BE2C (cell line): Measurements from ENCODE around the gene TRDMT1.

Experiments used
- DNase-seq: peaks from one replicate; pipeline ENCODE4 v3.0.0-alpha.2; 2020
- H3K27me3 ChIP-seq: fragments of 250-450 bp; sonication (Bioruptor Pico); 2 replicates; pipeline ENCODE4 v1.5.1; 2020; ENCODE audit warnings: mild to moderate bottlenecking
- H3K36me3 ChIP-seq: fragments of 250-450 bp; sonication (Bioruptor Pico); 2 replicates; pipeline ENCODE4 v1.5.1; 2020; ENCODE audit warnings: mild to moderate bottlenecking
- H3K4me1 ChIP-seq: fragments of 250-450 bp; sonication (Bioruptor Pico); 2 replicates; pipeline ENCODE4 v1.5.1; 2020
- H3K4me3 ChIP-seq: 2 replicates; pipeline ENCODE4 v1.5.1; 2011; ENCODE audit warnings: low read depth, low read length
- H3K9me3 ChIP-seq: fragments of 250-450 bp; sonication (Bioruptor Pico); 2 replicates; pipeline ENCODE4 v1.5.1; 2020
- TF ChIP-seq, protein P1 (sequence below): IDR thresholded peaks from 2 replicates; pipeline ENCODE4 v1.5.1; 2012; ENCODE audit warnings: mild to moderate bottlenecking, low read depth, low read length

TRDMT1 gene

DNA sequence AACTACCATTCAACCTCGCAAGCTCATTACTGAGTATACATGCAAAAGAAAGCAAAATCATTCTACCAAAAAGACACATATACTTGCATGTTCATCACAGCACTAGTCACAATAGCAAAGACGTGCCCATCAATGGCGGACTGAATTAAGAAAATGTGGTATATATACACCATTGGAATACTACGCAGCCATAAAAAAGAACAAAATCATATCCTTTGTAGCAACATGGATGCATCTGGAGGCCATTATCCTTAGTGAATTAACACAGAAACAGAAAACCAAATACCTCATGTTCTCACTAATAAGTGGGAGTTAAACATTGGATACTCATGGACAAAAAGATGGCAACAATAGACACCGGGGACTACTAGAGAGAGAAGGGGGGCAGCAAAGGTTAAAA lies 6.4 kb downstream of the TRDMT1 start:
- DNase-seq: no peak
- no peak overlapping the region for H3K4me3 ChIP-seq
- H3K9me3 ChIP-seq: 0 out of 2 replicates have a peak, but pooled peaks cover 2% of the 10 kb centered on the region
- H3K27me3 ChIP-seq: no peaks in the 10 kb centered on the region
- H3K4me1 ChIP-seq: no peaks in the 10 kb centered on the region
- TF ChIP-seq, protein P1, sequence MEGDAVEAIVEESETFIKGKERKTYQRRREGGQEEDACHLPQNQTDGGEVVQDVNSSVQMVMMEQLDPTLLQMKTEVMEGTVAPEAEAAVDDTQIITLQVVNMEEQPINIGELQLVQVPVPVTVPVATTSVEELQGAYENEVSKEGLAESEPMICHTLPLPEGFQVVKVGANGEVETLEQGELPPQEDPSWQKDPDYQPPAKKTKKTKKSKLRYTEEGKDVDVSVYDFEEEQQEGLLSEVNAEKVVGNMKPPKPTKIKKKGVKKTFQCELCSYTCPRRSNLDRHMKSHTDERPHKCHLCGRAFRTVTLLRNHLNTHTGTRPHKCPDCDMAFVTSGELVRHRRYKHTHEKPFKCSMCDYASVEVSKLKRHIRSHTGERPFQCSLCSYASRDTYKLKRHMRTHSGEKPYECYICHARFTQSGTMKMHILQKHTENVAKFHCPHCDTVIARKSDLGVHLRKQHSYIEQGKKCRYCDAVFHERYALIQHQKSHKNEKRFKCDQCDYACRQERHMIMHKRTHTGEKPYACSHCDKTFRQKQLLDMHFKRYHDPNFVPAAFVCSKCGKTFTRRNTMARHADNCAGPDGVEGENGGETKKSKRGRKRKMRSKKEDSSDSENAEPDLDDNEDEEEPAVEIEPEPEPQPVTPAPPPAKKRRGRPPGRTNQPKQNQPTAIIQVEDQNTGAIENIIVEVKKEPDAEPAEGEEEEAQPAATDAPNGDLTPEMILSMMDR: no peak
- H3K36me3 ChIP-seq: no peaks in the 10 kb centered on the region

DNA sequence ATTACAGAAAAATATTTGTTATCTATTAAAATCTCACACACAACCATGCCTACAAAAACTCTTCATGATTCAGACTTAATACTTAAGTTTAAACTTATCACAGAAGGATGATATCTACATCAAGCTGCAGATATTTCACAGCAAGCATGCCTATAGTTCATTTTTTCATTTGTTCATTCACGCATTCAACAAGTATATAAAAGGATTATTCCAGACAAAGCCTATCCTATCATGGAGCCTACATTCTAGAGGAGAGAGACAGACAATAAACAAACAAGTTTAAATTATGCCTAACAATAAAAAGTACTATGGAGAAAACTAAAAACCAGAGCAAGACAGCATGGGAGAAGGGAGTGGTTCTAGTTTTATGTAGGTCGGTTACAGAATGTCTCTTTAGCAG lies 10.9 kb downstream of the TRDMT1 start:
- Histone ChIP-seq H3K4me3 (no peak overlapping the region), H3K27me3 (no peaks in the 10 kb centered on the region), H3K9me3 (0 out of 2 replicates have a peak, but pooled peaks cover 2% of the 10 kb centered on the region), H3K36me3 (no peaks in the 10 kb centered on the region), H3K4me1 (no peaks in the 10 kb centered on the region)
- TF ChIP-seq, protein P1: no peak
- DNase-seq: no peak

DNA sequence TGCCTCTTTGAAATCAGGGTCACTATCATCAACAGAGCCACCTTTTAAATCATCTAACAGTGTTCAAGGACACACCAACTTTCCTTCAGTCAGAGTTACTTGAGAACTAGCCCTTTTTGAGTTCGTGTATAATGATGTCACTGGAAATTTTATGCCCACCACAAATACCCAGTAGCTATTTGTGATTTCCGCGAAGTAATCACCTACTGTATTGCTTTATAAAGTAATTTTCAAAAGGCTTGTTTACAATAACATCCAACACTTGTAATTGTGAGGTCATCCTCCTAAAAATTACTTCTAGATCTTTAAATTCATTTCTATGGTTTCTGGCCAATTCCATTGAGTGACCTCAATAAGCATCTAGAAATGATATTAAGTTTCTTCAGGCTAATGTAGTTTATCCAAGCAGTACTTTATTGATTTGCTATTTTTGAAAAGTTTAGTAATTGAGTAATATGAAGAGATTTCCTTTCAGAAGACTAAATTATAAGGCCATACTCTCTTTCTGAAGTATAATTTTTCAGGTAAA lies 12.8 kb downstream of the TRDMT1 start:
- Histone ChIP-seq H3K4me1 (no peaks in the 10 kb centered on the region), H3K27me3 (no peaks in the 10 kb centered on the region), H3K36me3 (no peaks in the 10 kb centered on the region), H3K9me3 (no peaks in the 10 kb centered on the region), H3K4me3 (no peak overlapping the region)
- TF ChIP-seq, protein P1: no peak
- no peak for DNase-seq

DNA sequence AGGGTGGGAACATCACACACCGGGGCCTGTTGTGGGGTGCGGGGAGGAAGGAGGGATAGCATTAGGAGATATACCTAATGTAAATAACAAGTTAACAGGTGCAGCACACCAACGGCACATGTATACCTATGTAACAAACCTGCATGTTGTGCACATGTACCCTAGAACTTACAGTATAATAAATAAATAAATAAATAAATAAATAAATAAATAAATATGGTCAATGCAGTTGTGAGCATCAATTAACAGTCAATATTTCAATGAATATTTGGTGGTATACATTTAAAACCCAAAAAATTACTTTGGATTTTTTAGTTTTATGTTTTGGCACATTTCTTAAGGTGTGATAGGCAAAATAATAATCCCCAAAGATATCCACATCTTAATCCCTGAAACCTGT lies 15.6 kb downstream of the TRDMT1 start:
- no peaks in the 10 kb centered on the region for H3K4me1 ChIP-seq
- no peak overlapping the region for H3K4me3 ChIP-seq
- TF ChIP-seq, protein P1: no peak
- H3K9me3 ChIP-seq: no peaks in the 10 kb centered on the region
- DNase-seq: no peak
- H3K36me3 ChIP-seq: no peaks in the 10 kb centered on the region
- no peaks in the 10 kb centered on the region for H3K27me3 ChIP-seq

DNA sequence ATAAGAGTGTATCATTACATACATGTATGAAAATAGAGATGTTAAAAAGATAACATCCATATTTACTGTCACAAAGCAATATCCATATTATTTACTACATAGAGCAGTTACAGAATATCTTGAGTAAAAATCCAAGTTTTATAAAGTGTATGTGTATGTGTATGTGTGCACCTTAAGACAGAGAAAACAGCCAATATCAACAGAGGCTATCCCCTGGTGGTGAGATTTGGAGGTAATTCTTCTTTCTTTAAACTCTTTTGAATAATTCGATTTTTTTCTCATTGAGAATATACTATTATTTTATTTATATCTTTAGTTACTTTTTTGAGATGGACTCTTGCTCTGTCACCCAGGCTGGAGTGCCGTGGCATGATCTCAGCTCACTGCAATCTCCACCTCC lies 18.4 kb downstream of the TRDMT1 start:
- TF ChIP-seq, protein P1: 0 out of 2 replicates have a peak, but pooled peaks have one; percentile 14

DNA sequence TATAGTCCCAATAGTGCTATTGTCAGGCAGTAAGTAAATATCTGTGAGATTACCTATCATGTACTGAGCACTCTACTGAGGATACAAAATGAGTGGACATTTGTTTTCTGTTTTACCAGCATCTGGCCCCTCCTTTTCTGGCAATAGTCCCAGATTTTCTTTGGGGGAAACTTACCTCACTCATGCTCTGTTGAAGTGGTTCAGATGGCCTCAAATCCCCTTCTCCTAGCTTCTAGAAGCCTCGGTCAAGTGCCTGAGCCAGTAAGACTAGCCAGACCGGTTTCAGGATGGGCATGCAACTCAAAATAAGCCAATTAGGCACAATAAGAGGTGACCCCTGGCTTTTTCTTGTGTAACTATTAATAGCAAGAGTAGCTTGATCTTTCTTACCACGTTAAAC lies 19.7 kb downstream of the TRDMT1 start:
- Histone ChIP-seq H3K27me3 (no peaks in the 10 kb centered on the region), H3K9me3 (no peaks in the 10 kb centered on the region), H3K4me3 (no peak overlapping the region), H3K4me1 (no peaks in the 10 kb centered on the region), H3K36me3 (no peaks in the 10 kb centered on the region)
- peak; percentile 27 for DNase-seq
- TF ChIP-seq, protein P1: no peak

More for the DNA sequence above, 18.4 kb downstream of the TRDMT1 start:
- H3K9me3 ChIP-seq: no peaks in the 10 kb centered on the region
- H3K4me1 ChIP-seq: no peaks in the 10 kb centered on the region
- no peaks in the 10 kb centered on the region for H3K36me3 ChIP-seq
- DNase-seq: no peak
- H3K27me3 ChIP-seq: no peaks in the 10 kb centered on the region
- no peak overlapping the region for H3K4me3 ChIP-seq
